Measurements from ENCODE around the gene TBC1D2. TPM values are rescaled to one million over a fixed set of nuclear protein-coding genes. Genes with fewer than 3 reads are reported as not detected.

TBC1D2 gene
- total RNA-seq, 1 donor = 114 TPM

DNA sequence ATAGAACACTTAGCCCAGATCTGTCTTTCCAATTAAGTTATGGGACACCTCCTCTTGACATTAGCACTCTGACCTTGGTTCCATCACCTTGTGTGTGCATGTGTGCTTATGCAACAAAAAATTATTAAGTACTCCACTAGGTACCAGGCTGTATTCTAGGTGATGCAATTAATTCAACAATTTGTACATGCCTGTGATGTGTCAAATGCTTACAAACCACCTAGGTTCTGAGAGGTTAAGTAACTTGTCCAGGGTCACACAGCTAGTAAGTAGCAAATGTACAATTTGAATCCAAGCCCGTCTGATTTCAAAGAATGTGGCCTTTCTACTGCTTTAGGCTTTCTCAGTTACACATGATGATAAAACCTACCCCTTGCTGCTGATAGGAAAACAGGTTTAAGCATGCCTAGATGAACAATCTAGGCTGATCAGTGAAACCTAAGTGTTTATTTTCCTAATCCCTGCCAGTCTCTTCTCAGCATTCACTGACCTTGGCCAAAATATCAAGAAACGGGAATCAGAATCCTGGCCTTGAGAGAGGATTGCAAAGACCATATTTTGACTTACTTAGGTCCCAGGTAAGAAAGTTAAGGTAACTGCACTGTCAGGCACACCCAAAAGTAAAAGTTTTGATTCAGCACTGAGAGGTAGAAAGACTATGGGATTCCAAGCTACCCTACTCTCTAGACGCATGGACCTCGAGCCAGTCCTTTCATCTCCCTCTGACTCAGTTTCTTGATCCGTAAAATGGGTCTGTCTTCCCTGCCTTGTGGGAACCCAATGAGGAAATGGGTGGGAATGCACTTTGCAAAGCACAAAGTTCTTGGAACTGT lies 1.0 kb downstream of the TBC1D2 start:
- Histone ChIP-seq H3K27ac (ENCODE audit: low read depth, low read length) (peak overlapping the region; percentile 94), H3K27me3 (ENCODE audit: insufficient read depth, low read length) (no peaks in the 10 kb centered on the region), H4K20me1 (ENCODE audit: insufficient read depth, low read length) (no peaks in the 10 kb centered on the region), H3K4me3 (ENCODE audit: insufficient read depth, low read length) (peak overlapping the region; percentile 81), H3K4me2 (ENCODE audit: insufficient read depth, low read length) (peak overlapping the region; percentile 96), H3K36me3 (ENCODE audit: insufficient read depth, low read length) (peaks cover 19% of the 10 kb centered on the region), H3K4me1 (ENCODE audit: insufficient read depth, low read length) (peaks cover 57% of the 10 kb centered on the region), H3K9me3 (ENCODE audit: low read depth, low read length) (no peaks in the 10 kb centered on the region), H3K79me2 (ENCODE audit: insufficient read depth, low read length) (peaks cover 62% of the 10 kb centered on the region), H2AFZ (ENCODE audit: low read length) (peak overlapping the region; percentile 76)
- TF ChIP-seq, protein P1, sequence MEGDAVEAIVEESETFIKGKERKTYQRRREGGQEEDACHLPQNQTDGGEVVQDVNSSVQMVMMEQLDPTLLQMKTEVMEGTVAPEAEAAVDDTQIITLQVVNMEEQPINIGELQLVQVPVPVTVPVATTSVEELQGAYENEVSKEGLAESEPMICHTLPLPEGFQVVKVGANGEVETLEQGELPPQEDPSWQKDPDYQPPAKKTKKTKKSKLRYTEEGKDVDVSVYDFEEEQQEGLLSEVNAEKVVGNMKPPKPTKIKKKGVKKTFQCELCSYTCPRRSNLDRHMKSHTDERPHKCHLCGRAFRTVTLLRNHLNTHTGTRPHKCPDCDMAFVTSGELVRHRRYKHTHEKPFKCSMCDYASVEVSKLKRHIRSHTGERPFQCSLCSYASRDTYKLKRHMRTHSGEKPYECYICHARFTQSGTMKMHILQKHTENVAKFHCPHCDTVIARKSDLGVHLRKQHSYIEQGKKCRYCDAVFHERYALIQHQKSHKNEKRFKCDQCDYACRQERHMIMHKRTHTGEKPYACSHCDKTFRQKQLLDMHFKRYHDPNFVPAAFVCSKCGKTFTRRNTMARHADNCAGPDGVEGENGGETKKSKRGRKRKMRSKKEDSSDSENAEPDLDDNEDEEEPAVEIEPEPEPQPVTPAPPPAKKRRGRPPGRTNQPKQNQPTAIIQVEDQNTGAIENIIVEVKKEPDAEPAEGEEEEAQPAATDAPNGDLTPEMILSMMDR (IDR thresholded peaks at IDR 0.05; ENCODE audit: extremely low read depth, low read depth, low read length) = no peak
- peak; percentile 82 for DNase-seq (ENCODE audit: insufficient read length, low spot score, missing footprints)

DNA sequence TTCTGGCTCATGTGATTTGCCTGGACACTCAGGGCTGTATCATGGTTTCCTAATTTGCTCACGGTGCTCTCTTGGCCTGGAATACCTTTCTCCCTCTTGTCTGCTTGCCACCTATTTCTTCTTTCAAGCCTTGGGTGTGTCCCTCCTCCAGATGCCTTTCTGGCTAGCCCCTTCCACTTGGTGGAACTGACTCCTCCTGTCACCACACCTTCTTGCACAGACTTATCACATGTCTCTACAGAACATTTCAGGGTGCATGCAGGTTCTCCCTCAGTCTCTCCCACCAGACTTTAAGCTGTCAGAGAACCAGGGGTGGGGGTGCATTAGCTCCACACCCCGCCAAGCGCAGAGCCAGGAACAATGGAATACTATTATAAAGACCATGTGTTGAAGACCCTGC lies 1.9 kb downstream of the TBC1D2 start:
- no peaks in the 10 kb centered on the region for H3K9me3 ChIP-seq (ENCODE audit: low read depth, low read length)
- TF ChIP-seq, protein P1 (IDR thresholded peaks at IDR 0.05; ENCODE audit: extremely low read depth, low read depth, low read length) = no peak
- peaks cover 22% of the 10 kb centered on the region for H3K36me3 ChIP-seq (ENCODE audit: insufficient read depth, low read length)
- H3K27ac ChIP-seq (ENCODE audit: low read depth, low read length) = peak overlapping the region; percentile 94
- no peak overlapping the region for H2AFZ ChIP-seq (ENCODE audit: low read length)
- no peaks in the 10 kb centered on the region for H4K20me1 ChIP-seq (ENCODE audit: insufficient read depth, low read length)
- peak overlapping the region; percentile 81 for H3K4me3 ChIP-seq (ENCODE audit: insufficient read depth, low read length)
- no peaks in the 10 kb centered on the region for H3K27me3 ChIP-seq (ENCODE audit: insufficient read depth, low read length)
- peaks cover 66% of the 10 kb centered on the region for H3K4me1 ChIP-seq (ENCODE audit: insufficient read depth, low read length)
- H3K4me2 ChIP-seq (ENCODE audit: insufficient read depth, low read length) = peak overlapping the region; percentile 96
- H3K79me2 ChIP-seq (ENCODE audit: insufficient read depth, low read length) = peaks cover 65% of the 10 kb centered on the region
- DNase-seq (ENCODE audit: insufficient read length, low spot score, missing footprints) = peak; percentile 36

DNA sequence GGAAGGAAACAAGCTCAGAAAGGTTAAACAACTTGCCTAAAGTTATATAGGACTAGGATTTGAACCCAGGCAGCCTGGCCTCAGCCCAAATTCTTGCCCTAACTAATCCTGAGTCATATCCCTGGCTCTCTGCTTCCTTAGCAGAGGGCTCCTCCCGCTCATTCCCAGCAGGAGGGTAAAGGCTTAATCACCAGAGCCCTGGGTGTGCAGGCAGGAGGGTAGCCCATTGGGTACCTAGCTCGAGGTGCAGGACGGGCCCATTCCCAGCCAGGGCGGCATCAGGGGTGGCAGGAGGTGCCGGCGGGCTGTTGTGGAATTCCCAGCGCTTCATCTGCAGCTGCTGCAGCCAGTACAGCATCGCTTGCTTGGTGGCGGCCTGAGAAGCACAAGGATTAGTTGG lies 3.9 kb downstream of the TBC1D2 start:
- H3K27me3 ChIP-seq (ENCODE audit: insufficient read depth, low read length) = no peaks in the 10 kb centered on the region
- H3K4me1 ChIP-seq (ENCODE audit: insufficient read depth, low read length) = peaks cover 71% of the 10 kb centered on the region
- no peak overlapping the region for H2AFZ ChIP-seq (ENCODE audit: low read length)
- peak overlapping the region; percentile 62 for H3K27ac ChIP-seq (ENCODE audit: low read depth, low read length)
- no peak overlapping the region for H3K4me3 ChIP-seq (ENCODE audit: insufficient read depth, low read length)
- peak overlapping the region; percentile 96 for H3K4me2 ChIP-seq (ENCODE audit: insufficient read depth, low read length)
- TF ChIP-seq, protein P1 (IDR thresholded peaks at IDR 0.05; ENCODE audit: extremely low read depth, low read depth, low read length) = no peak
- H3K9me3 ChIP-seq (ENCODE audit: low read depth, low read length) = no peaks in the 10 kb centered on the region
- DNase-seq (ENCODE audit: insufficient read length, low spot score, missing footprints) = peak; percentile 95
- peaks cover 79% of the 10 kb centered on the region for H3K79me2 ChIP-seq (ENCODE audit: insufficient read depth, low read length)
- peaks cover 32% of the 10 kb centered on the region for H3K36me3 ChIP-seq (ENCODE audit: insufficient read depth, low read length)
- no peaks in the 10 kb centered on the region for H4K20me1 ChIP-seq (ENCODE audit: insufficient read depth, low read length)

DNA sequence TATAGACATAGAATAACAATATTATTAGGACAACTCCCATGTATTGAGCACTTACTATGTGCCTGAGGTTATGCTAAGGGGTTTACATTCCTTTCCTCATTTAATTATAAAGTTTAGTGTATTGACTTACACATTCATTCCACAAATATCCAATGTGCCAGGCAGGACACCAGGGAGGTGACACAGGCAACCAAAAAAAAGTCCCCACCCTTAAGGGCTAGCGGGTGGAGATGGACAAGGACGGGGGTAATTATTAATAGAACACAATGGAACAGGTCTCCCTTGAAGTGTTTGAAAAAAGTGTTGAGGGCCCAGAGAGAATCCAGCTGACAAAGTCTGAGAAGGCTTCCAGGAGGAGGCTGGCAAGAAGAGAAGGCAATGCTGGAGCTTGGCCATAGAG lies 5.7 kb downstream of the TBC1D2 start:
- DNase-seq (ENCODE audit: insufficient read length, low spot score, missing footprints) = peak; percentile 71
- TF ChIP-seq, protein P1 (IDR thresholded peaks at IDR 0.05; ENCODE audit: extremely low read depth, low read depth, low read length) = no peak
- Histone ChIP-seq H3K9me3 (ENCODE audit: low read depth, low read length) (no peaks in the 10 kb centered on the region), H3K27me3 (ENCODE audit: insufficient read depth, low read length) (no peaks in the 10 kb centered on the region), H2AFZ (ENCODE audit: low read length) (no peak overlapping the region), H3K79me2 (ENCODE audit: insufficient read depth, low read length) (peaks cover 83% of the 10 kb centered on the region), H3K4me1 (ENCODE audit: insufficient read depth, low read length) (peaks cover 70% of the 10 kb centered on the region), H3K36me3 (ENCODE audit: insufficient read depth, low read length) (peaks cover 40% of the 10 kb centered on the region), H3K4me2 (ENCODE audit: insufficient read depth, low read length) (peak overlapping the region; percentile 5), H3K4me3 (ENCODE audit: insufficient read depth, low read length) (no peak overlapping the region), H4K20me1 (ENCODE audit: insufficient read depth, low read length) (no peaks in the 10 kb centered on the region), H3K27ac (ENCODE audit: low read depth, low read length) (peak overlapping the region; percentile 97)

Data from osteoblast (primary cell).